A549 (cell line): Measurements from ENCODE around the gene GPR78. TPM values are rescaled to one million over a fixed set of nuclear protein-coding genes. Genes with fewer than 3 reads are reported as not detected.

Source experiments
- ATAC-seq, 2 experiments: fragments of 200-7000 bp in 1 of 2; fragments of >200 bp in 1 of 2; cut with Nextera tagmentation in 1 of 2; cut with Tn5 transposase in 1 of 2; 3 replicates each; pipeline versions ENCODE4 v1.8.0 to v1.9.1; 2018 to 2020; ENCODE audit warnings: mild to moderate bottlenecking in 1 of 2, moderate library complexity in 1 of 2
- CTCF ChIA-PET: fragments of 300-600 bp; sonication (Branson Sonifier 250); formaldehyde crosslinking; extraction: SDS; loops from one replicate; lab custom pipeline; 2021; ENCODE audit warnings: antibody characterized with exemption, inconsistent platforms; lab: Yijun Ruan, JAX
- POLR2A ChIA-PET: fragments of 350-600 bp; formaldehyde crosslinking; extraction: SDS; loops from one replicate; lab custom pipeline; 2021; ENCODE audit warnings: antibody characterized with exemption, inconsistent platforms; lab: Yijun Ruan, JAX
- DNase-seq, 2 experiments: peaks; one replicate each; pipeline versions ENCODE4 v3.0.0 to v3.0.0-alpha.2; 2011 to 2016; ENCODE audit warnings: low read depth in 1 of 2, low spot score in 1 of 2
- FAIRE-seq: peaks from 2 replicates; lab custom pipeline; 2011; peaks lifted over from hg19 to GRCh38; lab: Jason Lieb, UNC
- H3K27ac ChIP-seq, 2 experiments: fragments of >200 bp; sonication (Bioruptor Twin); formaldehyde crosslinking; 3 replicates each; pipeline ENCODE4 v1.5.1; 2016 to 2017
- H3K4me1 ChIP-seq: fragments of >200 bp; sonication (Bioruptor Twin); formaldehyde crosslinking; 3 replicates; pipeline ENCODE4 v1.6.1; 2016
- H3K4me2 ChIP-seq: fragments of >200 bp; sonication (Bioruptor Twin); formaldehyde crosslinking; 3 replicates; pipeline ENCODE4 v1.6.1; 2016
- H3K4me3 ChIP-seq: fragments of >200 bp; sonication (Bioruptor Twin); formaldehyde crosslinking; 3 replicates; pipeline ENCODE4 v1.5.1; 2016
- H3K9me3 ChIP-seq: fragments of >200 bp; sonication (Bioruptor Twin); formaldehyde crosslinking; 3 replicates; pipeline ENCODE4 v1.6.1; 2016
- BHLHE40 ChIP-seq: IDR thresholded peaks from 2 replicates; pipeline ENCODE4 v1.6.1; 2012; ENCODE audit warnings: low read depth, low read length, inconsistent platforms
- CBX2 ChIP-seq: fragments of 200-600 bp; sonication (generic); IDR thresholded peaks from 2 replicates; pipeline ENCODE4 v1.6.1; 2016; ENCODE audit warnings: low read depth, mild to moderate bottlenecking, borderline replicate concordance
- CEBPB ChIP-seq, 2 experiments: fragments of >200 bp in 1 of 2; sonication (Bioruptor Twin) in 1 of 2; formaldehyde crosslinking in 1 of 2; IDR thresholded peaks; 2 replicates each; pipeline ENCODE4 v1.6.1; 2012 to 2016
- EHF ChIP-seq: fragments of 250-450 bp; sonication (Bioruptor Pico); IDR thresholded peaks from 2 replicates; pipeline ENCODE4 v1.5.0; 2020; ENCODE audit warnings: mild to moderate bottlenecking
- ESRRA ChIP-seq: fragments of 150-350 bp; IDR thresholded peaks from 2 replicates; pipeline ENCODE4 v1.6.1; 2014; ENCODE audit warnings: mild to moderate bottlenecking, low read length, borderline replicate concordance
- FOXS1 ChIP-seq: fragments of 250-450 bp; sonication (Bioruptor Pico); IDR thresholded peaks from 2 replicates; pipeline ENCODE4 v1.5.0; 2020; ENCODE audit warnings: mild to moderate bottlenecking, moderate library complexity
- HDAC2 ChIP-seq: fragments of 200-600 bp; sonication (generic); IDR thresholded peaks from 2 replicates; pipeline ENCODE4 v1.6.1; 2016
- HOXB13 ChIP-seq: fragments of 250-450 bp; sonication (Bioruptor Pico); IDR thresholded peaks from 2 replicates; pipeline ENCODE4 v1.5.0; 2020; ENCODE audit warnings: low read depth, mild to moderate bottlenecking, moderate library complexity
- KDM5A ChIP-seq: fragments of 200-600 bp; sonication (generic); IDR thresholded peaks from 2 replicates; pipeline ENCODE4 v1.6.1; 2016; ENCODE audit warnings: antibody characterized with exemption, mild to moderate bottlenecking
- MAFK ChIP-seq: fragments of 450-650 bp; IDR thresholded peaks from 2 replicates; pipeline ENCODE4 v1.6.1; 2014; ENCODE audit not compliant: partially characterized antibody
- MYC ChIP-seq: IDR thresholded peaks from 2 replicates; pipeline ENCODE4 v1.6.1; 2012; ENCODE audit warnings: mild to moderate bottlenecking, inconsistent platforms, low read length, improper control_type of control experiment, borderline replicate concordance
- NFE2L2 ChIP-seq: fragments of 150-350 bp; conservative IDR thresholded peaks from 2 replicates; pipeline ENCODE4 v1.6.1; 2014; ENCODE audit warnings: low read length
- NPAS2 ChIP-seq: fragments of 250-450 bp; sonication (Bioruptor Pico); IDR thresholded peaks from 2 replicates; pipeline ENCODE4 v1.8.0; 2022; ENCODE audit warnings: mild to moderate bottlenecking, moderate library complexity, borderline replicate concordance
- NR3C1 ChIP-seq: fragments of >200 bp; sonication (Bioruptor Twin); formaldehyde crosslinking; IDR thresholded peaks from 3 replicates; pipeline ENCODE4 v1.6.1; 2017
- SREBF2 ChIP-seq: fragments of 450-650 bp; IDR thresholded peaks from 2 replicates; pipeline ENCODE4 v1.6.1; 2014; ENCODE audit warnings: mild to moderate bottlenecking, moderate library complexity
- TP53 ChIP-seq: fragments of 250-450 bp; sonication (Bioruptor Pico); IDR thresholded peaks from 2 replicates; pipeline ENCODE4 v1.5.0; 2021; ENCODE audit warnings: mild to moderate bottlenecking, moderate library complexity
- ZFP36 ChIP-seq: fragments of 450-650 bp; IDR thresholded peaks from 2 replicates; pipeline ENCODE4 v1.6.1; 2014; ENCODE audit warnings: borderline replicate concordance; ENCODE audit not compliant: partially characterized antibody
- WGBS: methylation state at CpG from one replicate; pipeline ENCODE4 v1.1.6; 2017; ENCODE audit errors: missing lambda C conversion rate; 5-methylcytosine and 5-hydroxymethylcytosine counted together
- polyA plus RNA-seq, 4 experiments: library from polyadenylated mRNA; depleted of rRNA in 3 of 4; stranded (reverse); fragments of >200 nt; fragmentation: RNase III in 1 of 4; extraction: RNeasy Plus Mini Kit Qiagen cat#74134 plus additional on column Dnase treatment in 1 of 4; gene quantifications; 2 replicates in 3 of 4; 3 replicates in 1 of 4; pipeline ENCODE4 v1.2.3, GENCODE V29; 2011 to 2017
- TF ChIP-seq, protein P1 (sequence below): fragments of 200-600 bp; sonication (generic); IDR thresholded peaks from 2 replicates; pipeline ENCODE4 v1.6.1; 2016; ENCODE audit warnings: antibody characterized with exemption, mild to moderate bottlenecking, moderate library complexity
- TF ChIP-seq, protein P2 (sequence below): IDR thresholded peaks from 2 replicates; pipeline ENCODE4 v1.6.1; 2012
- TF ChIP-seq, protein P3 (sequence below): fragments of 150-350 bp; IDR thresholded peaks from 2 replicates; pipeline ENCODE4 v1.6.1; 2014; ENCODE audit warnings: low read depth, mild to moderate bottlenecking, low read length
- TF ChIP-seq, protein P4 (sequence below): fragments of >200 bp; sonication (Bioruptor Twin); formaldehyde crosslinking; IDR thresholded peaks from 2 replicates; pipeline ENCODE4 v1.6.1; 2016

GPR78 gene
- polyA plus RNA-seq, 2 of the 4 experiments (the other 2 are of a cell fraction) = 0.09 TPM; not detected in 1

DNA sequence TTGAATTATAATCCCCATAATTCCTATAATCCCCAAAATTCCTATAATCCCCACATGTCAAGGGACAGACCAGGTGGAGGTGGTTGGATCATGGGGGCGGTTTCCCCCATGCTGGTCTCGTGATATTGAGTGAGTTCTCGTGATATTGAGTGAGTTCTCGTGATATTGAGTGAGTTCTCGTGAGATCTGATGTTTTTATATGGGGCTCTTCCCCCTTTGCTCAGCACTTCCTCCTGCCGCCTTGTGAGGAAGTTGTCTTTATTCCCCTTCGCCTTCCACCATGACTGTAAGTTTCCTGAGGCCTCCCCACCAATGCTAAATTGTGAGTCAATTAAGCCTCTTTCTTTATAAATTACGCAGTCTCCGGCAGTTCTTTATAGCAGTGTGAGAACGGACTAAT lies 36.6 kb upstream of the GPR78 start:
- Histone ChIP-seq H3K4me3 (no peak overlapping the region), H3K27ac (no peak overlapping the region), H3K9me3 (no peaks in the 10 kb centered on the region), H3K4me2 (no peak overlapping the region), H3K4me1 (peaks cover 16% of the 10 kb centered on the region)
- FAIRE-seq (no peak), ATAC-seq (no peak), DNase-seq (no peak)
- WGBS = 89% methylated on average over 10 of the region's 10 CpGs
- TF ChIP-seq, protein P1, sequence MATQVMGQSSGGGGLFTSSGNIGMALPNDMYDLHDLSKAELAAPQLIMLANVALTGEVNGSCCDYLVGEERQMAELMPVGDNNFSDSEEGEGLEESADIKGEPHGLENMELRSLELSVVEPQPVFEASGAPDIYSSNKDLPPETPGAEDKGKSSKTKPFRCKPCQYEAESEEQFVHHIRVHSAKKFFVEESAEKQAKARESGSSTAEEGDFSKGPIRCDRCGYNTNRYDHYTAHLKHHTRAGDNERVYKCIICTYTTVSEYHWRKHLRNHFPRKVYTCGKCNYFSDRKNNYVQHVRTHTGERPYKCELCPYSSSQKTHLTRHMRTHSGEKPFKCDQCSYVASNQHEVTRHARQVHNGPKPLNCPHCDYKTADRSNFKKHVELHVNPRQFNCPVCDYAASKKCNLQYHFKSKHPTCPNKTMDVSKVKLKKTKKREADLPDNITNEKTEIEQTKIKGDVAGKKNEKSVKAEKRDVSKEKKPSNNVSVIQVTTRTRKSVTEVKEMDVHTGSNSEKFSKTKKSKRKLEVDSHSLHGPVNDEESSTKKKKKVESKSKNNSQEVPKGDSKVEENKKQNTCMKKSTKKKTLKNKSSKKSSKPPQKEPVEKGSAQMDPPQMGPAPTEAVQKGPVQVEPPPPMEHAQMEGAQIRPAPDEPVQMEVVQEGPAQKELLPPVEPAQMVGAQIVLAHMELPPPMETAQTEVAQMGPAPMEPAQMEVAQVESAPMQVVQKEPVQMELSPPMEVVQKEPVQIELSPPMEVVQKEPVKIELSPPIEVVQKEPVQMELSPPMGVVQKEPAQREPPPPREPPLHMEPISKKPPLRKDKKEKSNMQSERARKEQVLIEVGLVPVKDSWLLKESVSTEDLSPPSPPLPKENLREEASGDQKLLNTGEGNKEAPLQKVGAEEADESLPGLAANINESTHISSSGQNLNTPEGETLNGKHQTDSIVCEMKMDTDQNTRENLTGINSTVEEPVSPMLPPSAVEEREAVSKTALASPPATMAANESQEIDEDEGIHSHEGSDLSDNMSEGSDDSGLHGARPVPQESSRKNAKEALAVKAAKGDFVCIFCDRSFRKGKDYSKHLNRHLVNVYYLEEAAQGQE = no peak
- TF ChIP-seq ESRRA = no peak
- no peak for TF ChIP-seq KDM5A
- TF ChIP-seq FOXS1 (CRISPR knock-in tag) = no peak
- TF ChIP-seq BHLHE40 = no peak
- TF ChIP-seq NR3C1 = no peak
- TF ChIP-seq CBX2 = no peak
- TF ChIP-seq CEBPB (IDR thresholded peaks at IDR 0.05) = no peak
- TF ChIP-seq NFE2L2 = no peak
- no peak for TF ChIP-seq MAFK
- TF ChIP-seq NPAS2 (CRISPR knock-in tag) = no peak
- CTCF ChIA-PET = interaction anchor here (1.4 kb wide), 1 partner anchor 42 kb away, joined by 3 read pairs; no protein-coding TSS in a partner anchor
- POLR2A ChIA-PET = no interaction called here

DNA sequence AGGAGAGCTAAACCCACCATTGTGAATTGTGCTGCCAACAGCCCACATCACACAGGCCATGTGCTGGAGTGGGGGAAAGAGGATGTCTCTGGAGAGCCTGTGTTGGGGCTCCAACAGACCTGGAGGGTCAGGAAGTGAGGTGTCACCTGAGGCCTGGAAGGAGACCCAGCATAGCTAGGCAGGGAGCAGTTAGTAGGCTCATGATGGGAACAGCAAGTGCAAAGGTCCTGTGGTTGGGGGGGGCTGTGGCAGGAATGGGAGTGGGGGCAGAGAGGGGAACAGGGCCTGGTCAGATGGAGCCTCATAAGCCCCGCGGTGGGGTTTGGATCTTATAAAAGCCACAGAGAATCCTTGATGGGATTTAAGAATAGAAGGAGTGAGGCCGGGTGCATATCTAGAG lies 35.9 kb upstream of the GPR78 start:
- CTCF ChIA-PET = interaction anchor here (1.4 kb wide), 1 partner anchor 42 kb away, joined by 3 read pairs; no protein-coding TSS in a partner anchor
- TF ChIP-seq TP53 (CRISPR knock-in tag) (no peak), NR3C1 (no peak), BHLHE40 (no peak), MYC (no peak), EHF (CRISPR knock-in tag) (no peak), HOXB13 (CRISPR knock-in tag) (no peak), SREBF2 (no peak), HDAC2 (no peak), CEBPB (IDR thresholded peaks at IDR 0.05) (no peak), ZFP36 (no peak)
- TF ChIP-seq, protein P2, sequence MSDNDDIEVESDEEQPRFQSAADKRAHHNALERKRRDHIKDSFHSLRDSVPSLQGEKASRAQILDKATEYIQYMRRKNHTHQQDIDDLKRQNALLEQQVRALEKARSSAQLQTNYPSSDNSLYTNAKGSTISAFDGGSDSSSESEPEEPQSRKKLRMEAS = no peak
- TF ChIP-seq, protein P3, sequence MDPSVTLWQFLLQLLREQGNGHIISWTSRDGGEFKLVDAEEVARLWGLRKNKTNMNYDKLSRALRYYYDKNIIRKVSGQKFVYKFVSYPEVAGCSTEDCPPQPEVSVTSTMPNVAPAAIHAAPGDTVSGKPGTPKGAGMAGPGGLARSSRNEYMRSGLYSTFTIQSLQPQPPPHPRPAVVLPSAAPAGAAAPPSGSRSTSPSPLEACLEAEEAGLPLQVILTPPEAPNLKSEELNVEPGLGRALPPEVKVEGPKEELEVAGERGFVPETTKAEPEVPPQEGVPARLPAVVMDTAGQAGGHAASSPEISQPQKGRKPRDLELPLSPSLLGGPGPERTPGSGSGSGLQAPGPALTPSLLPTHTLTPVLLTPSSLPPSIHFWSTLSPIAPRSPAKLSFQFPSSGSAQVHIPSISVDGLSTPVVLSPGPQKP = no peak
- TF ChIP-seq, protein P4, sequence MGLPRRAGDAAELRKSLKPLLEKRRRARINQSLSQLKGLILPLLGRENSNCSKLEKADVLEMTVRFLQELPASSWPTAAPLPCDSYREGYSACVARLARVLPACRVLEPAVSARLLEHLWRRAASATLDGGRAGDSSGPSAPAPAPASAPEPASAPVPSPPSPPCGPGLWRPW = no peak

More for the DNA sequence above, 35.9 kb upstream of the GPR78 start:
- FAIRE-seq (no peak), ATAC-seq (no peak), DNase-seq (no peak)
- no peak overlapping the region for H3K27ac ChIP-seq
- no peaks in the 10 kb centered on the region for H3K9me3 ChIP-seq
- WGBS = 88% methylated on average over 3 of the region's 3 CpGs
- POLR2A ChIA-PET = no interaction called here
- H3K4me1 ChIP-seq = peaks cover 10% of the 10 kb centered on the region
- H3K4me2 ChIP-seq = no peak overlapping the region
- no peak overlapping the region for H3K4me3 ChIP-seq
